NCI-H1105 (cell line): ENCODE results near the gene THAP7.
"Not testable (repeated sequence)": the region's sequence is repeated elsewhere in the genome, so short reads cannot be mapped to it uniquely, and the experiment has no call there.

Source experiments
- DNase-seq: peaks from one replicate; lab custom pipeline; 2025; lab: John Stamatoyannopoulos, UW

THAP7 gene

GRCh38 chr22:21001601-21002325 is at the start of gene THAP7:
Gene THAP7 (minus strand): TSS chr22:21002118. CDS start chr22:21001911, 207 bp downstream.
- peak; percentile 90 for DNase-seq

- DNase-seq = no peak
Observed at GRCh38 chr22:21051145-21051830, 49.4 kb upstream of the THAP7 start.

GRCh38 chr22:21048965-21049364 is 47.0 kb upstream of the THAP7 start:
- not testable (repeated sequence) for DNase-seq

GRCh38 chr22:21048448-21048847 is 46.5 kb upstream of the THAP7 start:
- DNase-seq = not testable (repeated sequence)

GRCh38 chr22:21047730-21048129 is 45.8 kb upstream of the THAP7 start:
- DNase-seq = no peak

GRCh38 chr22:21047035-21047661 is 45.2 kb upstream of the THAP7 start:
- no peak for DNase-seq

- peak; percentile 88 for DNase-seq
Observed at GRCh38 chr22:21045585-21046294, 43.8 kb upstream of the THAP7 start, which contains the start of gene LRRC74B. Gene LRRC74B (plus strand): TSS chr22:21045946. CDS start chr22:21045987, 41 bp downstream.

GRCh38 chr22:21044931-21045584 is 43.1 kb upstream of the THAP7 start:
- no peak for DNase-seq

GRCh38 chr22:21043860-21044535 is 42.1 kb upstream of the THAP7 start:
- DNase-seq = no peak

- DNase-seq = no peak
Observed at GRCh38 chr22:21042978-21043859, 41.3 kb upstream of the THAP7 start.

- no peak for DNase-seq
Observed at GRCh38 chr22:21041937-21042336, 40.0 kb upstream of the THAP7 start.

- not testable (repeated sequence) for DNase-seq
Observed at GRCh38 chr22:21039158-21039557, 37.2 kb upstream of the THAP7 start.

- DNase-seq = no peak
Observed at GRCh38 chr22:21038405-21038804, 36.5 kb upstream of the THAP7 start.

GRCh38 chr22:21034989-21035388 is 33.1 kb upstream of the THAP7 start:
- DNase-seq = no peak

GRCh38 chr22:21033895-21034294 is 32.0 kb upstream of the THAP7 start:
- no peak for DNase-seq

GRCh38 chr22:21032868-21033688 is 31.2 kb upstream of the THAP7 start:
- no peak for DNase-seq

- no peak for DNase-seq
Observed at GRCh38 chr22:21032037-21032867, 30.3 kb upstream of the THAP7 start, which contains the start of gene SLC7A4. Gene SLC7A4 (minus strand): TSS chr22:21032561. CDS start chr22:21031812, 749 bp downstream.

GRCh38 chr22:21031545-21032036 is 29.7 kb upstream of the THAP7 start:
- no peak for DNase-seq
